ENCODE measurements around the gene IRF5. TPM values are rescaled to one million over a fixed set of nuclear protein-coding genes. Genes with fewer than 3 reads are reported as not detected.
"Not testable (repeated sequence)": the region's sequence is repeated elsewhere in the genome, so short reads cannot be mapped to it uniquely, and the experiment has no call there.

IRF5 gene
- total RNA-seq, 1 experiment from 2014 or later, result 17.4 TPM

- DNase-seq (ENCODE audit: low spot score), result no peak
Measured at GRCh38 chr7:128939075-128939860, 1.5 kb downstream of the IRF5 start.

GRCh38 chr7:128939861-128940410 is 2.2 kb downstream of the IRF5 start:
- DNase-seq (ENCODE audit: low spot score), result no peak

- DNase-seq (ENCODE audit: low spot score), result no peak
Measured at GRCh38 chr7:128940494-128941322, 3.0 kb downstream of the IRF5 start.

GRCh38 chr7:128941323-128941890 is 3.7 kb downstream of the IRF5 start:
- DNase-seq (ENCODE audit: low spot score), result no peak

- DNase-seq (ENCODE audit: low spot score), result no peak
Measured at GRCh38 chr7:128941946-128942526, 4.3 kb downstream of the IRF5 start.

GRCh38 chr7:128943251-128943650 is 5.5 kb downstream of the IRF5 start:
- DNase-seq (ENCODE audit: low spot score), result not testable (repeated sequence)

GRCh38 chr7:128944487-128945236 is 6.9 kb downstream of the IRF5 start:
- DNase-seq (ENCODE audit: low spot score), result no peak

GRCh38 chr7:128945668-128946366 is 8.1 kb downstream of the IRF5 start:
- no peak for DNase-seq (ENCODE audit: low spot score)

- DNase-seq (ENCODE audit: low spot score), result no peak
Measured at GRCh38 chr7:128946936-128947830, 9.5 kb downstream of the IRF5 start.

GRCh38 chr7:128947854-128948253 is 10.1 kb downstream of the IRF5 start:
- DNase-seq (ENCODE audit: low spot score), result peak; percentile 4

- DNase-seq (ENCODE audit: low spot score), result no peak
Measured at GRCh38 chr7:128948312-128948973, 10.7 kb downstream of the IRF5 start.

GRCh38 chr7:128948976-128949760 is 11.4 kb downstream of the IRF5 start:
- DNase-seq (ENCODE audit: low spot score), result no peak

GRCh38 chr7:128951296-128951695 is 13.6 kb downstream of the IRF5 start:
- DNase-seq (ENCODE audit: low spot score), result no peak

- no peak for DNase-seq (ENCODE audit: low spot score)
Measured at GRCh38 chr7:128954150-128954549, 16.4 kb downstream of the IRF5 start.

- no peak for DNase-seq (ENCODE audit: low spot score)
Measured at GRCh38 chr7:128954830-128955802, 17.4 kb downstream of the IRF5 start.

GRCh38 chr7:128955981-128956380 is 18.3 kb downstream of the IRF5 start:
- no peak for DNase-seq (ENCODE audit: low spot score)

- no peak for DNase-seq (ENCODE audit: low spot score)
Measured at GRCh38 chr7:128959296-128959695, 21.6 kb downstream of the IRF5 start.

Measured in A172 (cell line).